Measurements from ENCODE around the gene GLRX3. TPM values are rescaled to one million over a fixed set of nuclear protein-coding genes. Genes with fewer than 3 reads are reported as not detected.

The GLRX3 gene
- polyA plus RNA-seq, 1 of the 3 experiments (the other 2 are of a cell fraction), result 93.8 TPM

DNA sequence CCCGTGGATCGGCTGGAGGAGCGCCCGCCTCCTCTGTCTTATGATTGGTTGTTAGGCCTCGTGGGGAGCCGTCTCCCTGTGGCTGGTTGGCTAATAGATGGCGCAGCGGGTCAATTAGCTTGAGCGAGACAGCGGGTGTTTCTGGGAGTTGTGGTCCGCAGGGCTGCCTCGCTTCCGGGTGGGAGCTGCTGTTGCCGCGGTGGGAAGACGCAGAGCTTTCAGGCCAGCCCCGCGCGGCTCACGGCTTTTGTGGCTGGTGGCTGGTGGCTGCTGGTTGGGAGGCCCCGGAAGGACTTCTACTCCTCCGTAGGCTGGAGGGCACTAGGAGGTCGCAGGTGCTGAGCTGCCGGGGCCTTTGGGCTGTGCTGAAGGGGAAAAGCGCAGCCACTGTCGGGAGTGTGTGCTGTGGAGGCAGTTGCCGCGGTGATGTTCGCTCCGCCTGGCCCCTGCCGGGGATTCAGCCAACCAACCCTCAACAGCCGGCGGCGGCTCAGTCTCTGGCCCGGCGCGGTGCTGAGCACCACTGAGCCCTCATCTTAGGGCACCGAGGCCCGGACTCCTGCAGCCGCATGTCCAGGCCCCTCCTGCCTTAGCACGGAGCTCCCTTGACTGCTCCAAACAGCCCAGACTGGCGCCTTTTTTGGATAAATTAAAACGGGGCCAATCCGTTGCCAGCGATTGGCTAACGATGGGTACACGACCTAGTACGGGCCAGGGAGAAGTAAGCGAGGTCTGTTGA, 24.9 kb upstream of the GLRX3 start:
- H3K27ac ChIP-seq (ENCODE audit: low read depth in 2 of 2, low read length in 1 of 2), result peak overlapping the region; percentile 93 to 95
- CTCF ChIA-PET, result interaction anchor here (0.6 to 3.7 kb wide), 11 partner anchors 10 to 1930 kb away, joined by 3 to 38 read pairs (median 4); partner anchors contain the start of gene GLRX3
- H2AFZ ChIP-seq (ENCODE audit: low read depth), result peak overlapping the region; percentile 97
- 2% methylated on average over 27 of the region's 49 CpGs for WGBS (ENCODE audit: low lambda C conversion rate)
- peak overlapping the region; percentile 76 to 95 for H3K4me3 ChIP-seq (ENCODE audit: low read depth in 2 of 2, low read length in 1 of 2)
- peaks cover 3 to 12% of the 10 kb centered on the region in 2 experiments; a peak in 1 of 4 replicates for H3K4me1 ChIP-seq (ENCODE audit: control insufficient read depth in 1 of 2, insufficient read depth in 2 of 2, low read depth in 1 of 2, low read length in 1 of 2)
- H3K79me2 ChIP-seq (ENCODE audit: insufficient read depth), result peaks cover 13% of the 10 kb centered on the region
- peak overlapping the region; percentile 89 for H3K9ac ChIP-seq
- no peaks in the 10 kb centered on the region for H4K20me1 ChIP-seq (ENCODE audit: insufficient read depth)
- H3K9me3 ChIP-seq, result no peaks in the 10 kb centered on the region
- H3K9me2 ChIP-seq, result no peaks in the 10 kb centered on the region
- no peaks in the 10 kb centered on the region for H3K27me3 ChIP-seq (ENCODE audit: insufficient read depth)
- POLR2A ChIA-PET, result interaction anchor here (1.3 to 2.7 kb wide), 5 partner anchors 9 to 26 kb away, joined by 4 to 49 read pairs (median 9); partner anchors contain the start of gene GLRX3
- peaks cover 7% of the 10 kb centered on the region for H3F3A ChIP-seq (replicated peaks; ENCODE audit: insufficient read depth)
- H3K36me3 ChIP-seq (replicated peaks in 1 of 2; ENCODE audit: control insufficient read depth in 1 of 2, insufficient read depth in 2 of 2, low read length in 1 of 2), result no peaks in the 10 kb centered on the region
- H3K4me2 ChIP-seq, result peak overlapping the region; percentile 96
- peak; percentile 93 for DNase-seq
- TF ChIP-seq NFIC (IDR thresholded peaks at IDR 0.05; ENCODE audit: borderline replicate concordance) (no peak), FOXJ3 (CRISPR knock-in tag; IDR thresholded peaks at IDR 0.05) (no peak), EP300 (IDR thresholded peaks at IDR 0.05; ENCODE audit: borderline replicate concordance in 1 of 2, low read depth in 1 of 2, low read length in 1 of 2) (no peak), ELF1 (IDR thresholded peaks at IDR 0.05) (peak; percentile 99), FOXM1 (IDR thresholded peaks at IDR 0.05; ENCODE audit: low read depth) (no peak), FOSL2 (IDR thresholded peaks at IDR 0.05; ENCODE audit: borderline replicate concordance, low read depth) (no peak), NRF1 (IDR thresholded peaks at IDR 0.05; ENCODE audit: low read depth, low read length) (no peak), TAF1 (IDR thresholded peaks at IDR 0.05; ENCODE audit: borderline replicate concordance, low read depth, low read length) (peak; percentile 52; the same call in 1 of the 2 replicates), RAD21 (IDR thresholded peaks at IDR 0.05; ENCODE audit: low read length) (no peak), POLR2AphosphoS5 (IDR thresholded peaks at IDR 0.05; ENCODE audit: low read depth, low read length) (peak; percentile 51; the same call in 1 of the 2 replicates), RXRA (IDR thresholded peaks at IDR 0.05; ENCODE audit: borderline replicate concordance, low read depth) (no peak), CHD2 (IDR thresholded peaks at IDR 0.05; ENCODE audit: low read length, partially characterized antibody) (peak; percentile 55), EZH2phosphoT487 (IDR thresholded peaks at IDR 0.05; ENCODE audit: borderline replicate concordance, low read depth) (no peak), SMC3 (IDR thresholded peaks at IDR 0.05; ENCODE audit: low read depth, low read length) (no peak), GATA2 (CRISPR knock-in tag; IDR thresholded peaks at IDR 0.05) (no peak), MXI1 (IDR thresholded peaks at IDR 0.05; ENCODE audit: low read depth, low read length) (peak; percentile 39; the same call in 1 of the 2 replicates)
- TF ChIP-seq, protein P1, sequence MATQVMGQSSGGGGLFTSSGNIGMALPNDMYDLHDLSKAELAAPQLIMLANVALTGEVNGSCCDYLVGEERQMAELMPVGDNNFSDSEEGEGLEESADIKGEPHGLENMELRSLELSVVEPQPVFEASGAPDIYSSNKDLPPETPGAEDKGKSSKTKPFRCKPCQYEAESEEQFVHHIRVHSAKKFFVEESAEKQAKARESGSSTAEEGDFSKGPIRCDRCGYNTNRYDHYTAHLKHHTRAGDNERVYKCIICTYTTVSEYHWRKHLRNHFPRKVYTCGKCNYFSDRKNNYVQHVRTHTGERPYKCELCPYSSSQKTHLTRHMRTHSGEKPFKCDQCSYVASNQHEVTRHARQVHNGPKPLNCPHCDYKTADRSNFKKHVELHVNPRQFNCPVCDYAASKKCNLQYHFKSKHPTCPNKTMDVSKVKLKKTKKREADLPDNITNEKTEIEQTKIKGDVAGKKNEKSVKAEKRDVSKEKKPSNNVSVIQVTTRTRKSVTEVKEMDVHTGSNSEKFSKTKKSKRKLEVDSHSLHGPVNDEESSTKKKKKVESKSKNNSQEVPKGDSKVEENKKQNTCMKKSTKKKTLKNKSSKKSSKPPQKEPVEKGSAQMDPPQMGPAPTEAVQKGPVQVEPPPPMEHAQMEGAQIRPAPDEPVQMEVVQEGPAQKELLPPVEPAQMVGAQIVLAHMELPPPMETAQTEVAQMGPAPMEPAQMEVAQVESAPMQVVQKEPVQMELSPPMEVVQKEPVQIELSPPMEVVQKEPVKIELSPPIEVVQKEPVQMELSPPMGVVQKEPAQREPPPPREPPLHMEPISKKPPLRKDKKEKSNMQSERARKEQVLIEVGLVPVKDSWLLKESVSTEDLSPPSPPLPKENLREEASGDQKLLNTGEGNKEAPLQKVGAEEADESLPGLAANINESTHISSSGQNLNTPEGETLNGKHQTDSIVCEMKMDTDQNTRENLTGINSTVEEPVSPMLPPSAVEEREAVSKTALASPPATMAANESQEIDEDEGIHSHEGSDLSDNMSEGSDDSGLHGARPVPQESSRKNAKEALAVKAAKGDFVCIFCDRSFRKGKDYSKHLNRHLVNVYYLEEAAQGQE (IDR thresholded peaks at IDR 0.05; ENCODE audit: low read depth, low read length), result no peak
- TF ChIP-seq, protein P2, sequence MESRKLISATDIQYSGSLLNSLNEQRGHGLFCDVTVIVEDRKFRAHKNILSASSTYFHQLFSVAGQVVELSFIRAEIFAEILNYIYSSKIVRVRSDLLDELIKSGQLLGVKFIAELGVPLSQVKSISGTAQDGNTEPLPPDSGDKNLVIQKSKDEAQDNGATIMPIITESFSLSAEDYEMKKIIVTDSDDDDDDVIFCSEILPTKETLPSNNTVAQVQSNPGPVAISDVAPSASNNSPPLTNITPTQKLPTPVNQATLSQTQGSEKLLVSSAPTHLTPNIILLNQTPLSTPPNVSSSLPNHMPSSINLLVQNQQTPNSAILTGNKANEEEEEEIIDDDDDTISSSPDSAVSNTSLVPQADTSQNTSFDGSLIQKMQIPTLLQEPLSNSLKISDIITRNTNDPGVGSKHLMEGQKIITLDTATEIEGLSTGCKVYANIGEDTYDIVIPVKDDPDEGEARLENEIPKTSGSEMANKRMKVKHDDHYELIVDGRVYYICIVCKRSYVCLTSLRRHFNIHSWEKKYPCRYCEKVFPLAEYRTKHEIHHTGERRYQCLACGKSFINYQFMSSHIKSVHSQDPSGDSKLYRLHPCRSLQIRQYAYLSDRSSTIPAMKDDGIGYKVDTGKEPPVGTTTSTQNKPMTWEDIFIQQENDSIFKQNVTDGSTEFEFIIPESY (IDR thresholded peaks at IDR 0.05; ENCODE audit: borderline replicate concordance, low read depth), result peak; percentile 42; the same call in 1 of the 2 replicates
- TF ChIP-seq, protein P3, sequence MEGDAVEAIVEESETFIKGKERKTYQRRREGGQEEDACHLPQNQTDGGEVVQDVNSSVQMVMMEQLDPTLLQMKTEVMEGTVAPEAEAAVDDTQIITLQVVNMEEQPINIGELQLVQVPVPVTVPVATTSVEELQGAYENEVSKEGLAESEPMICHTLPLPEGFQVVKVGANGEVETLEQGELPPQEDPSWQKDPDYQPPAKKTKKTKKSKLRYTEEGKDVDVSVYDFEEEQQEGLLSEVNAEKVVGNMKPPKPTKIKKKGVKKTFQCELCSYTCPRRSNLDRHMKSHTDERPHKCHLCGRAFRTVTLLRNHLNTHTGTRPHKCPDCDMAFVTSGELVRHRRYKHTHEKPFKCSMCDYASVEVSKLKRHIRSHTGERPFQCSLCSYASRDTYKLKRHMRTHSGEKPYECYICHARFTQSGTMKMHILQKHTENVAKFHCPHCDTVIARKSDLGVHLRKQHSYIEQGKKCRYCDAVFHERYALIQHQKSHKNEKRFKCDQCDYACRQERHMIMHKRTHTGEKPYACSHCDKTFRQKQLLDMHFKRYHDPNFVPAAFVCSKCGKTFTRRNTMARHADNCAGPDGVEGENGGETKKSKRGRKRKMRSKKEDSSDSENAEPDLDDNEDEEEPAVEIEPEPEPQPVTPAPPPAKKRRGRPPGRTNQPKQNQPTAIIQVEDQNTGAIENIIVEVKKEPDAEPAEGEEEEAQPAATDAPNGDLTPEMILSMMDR (IDR thresholded peaks at IDR 0.05), result no peak
- TF ChIP-seq, protein P4, sequence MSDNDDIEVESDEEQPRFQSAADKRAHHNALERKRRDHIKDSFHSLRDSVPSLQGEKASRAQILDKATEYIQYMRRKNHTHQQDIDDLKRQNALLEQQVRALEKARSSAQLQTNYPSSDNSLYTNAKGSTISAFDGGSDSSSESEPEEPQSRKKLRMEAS (IDR thresholded peaks at IDR 0.05; ENCODE audit: low read depth), result peak; percentile 30
- TF ChIP-seq, protein P5, sequence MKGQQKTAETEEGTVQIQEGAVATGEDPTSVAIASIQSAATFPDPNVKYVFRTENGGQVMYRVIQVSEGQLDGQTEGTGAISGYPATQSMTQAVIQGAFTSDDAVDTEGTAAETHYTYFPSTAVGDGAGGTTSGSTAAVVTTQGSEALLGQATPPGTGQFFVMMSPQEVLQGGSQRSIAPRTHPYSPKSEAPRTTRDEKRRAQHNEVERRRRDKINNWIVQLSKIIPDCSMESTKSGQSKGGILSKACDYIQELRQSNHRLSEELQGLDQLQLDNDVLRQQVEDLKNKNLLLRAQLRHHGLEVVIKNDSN (IDR thresholded peaks at IDR 0.05; ENCODE audit: borderline replicate concordance, low read depth), result no peak
- TF ChIP-seq, protein P6, sequence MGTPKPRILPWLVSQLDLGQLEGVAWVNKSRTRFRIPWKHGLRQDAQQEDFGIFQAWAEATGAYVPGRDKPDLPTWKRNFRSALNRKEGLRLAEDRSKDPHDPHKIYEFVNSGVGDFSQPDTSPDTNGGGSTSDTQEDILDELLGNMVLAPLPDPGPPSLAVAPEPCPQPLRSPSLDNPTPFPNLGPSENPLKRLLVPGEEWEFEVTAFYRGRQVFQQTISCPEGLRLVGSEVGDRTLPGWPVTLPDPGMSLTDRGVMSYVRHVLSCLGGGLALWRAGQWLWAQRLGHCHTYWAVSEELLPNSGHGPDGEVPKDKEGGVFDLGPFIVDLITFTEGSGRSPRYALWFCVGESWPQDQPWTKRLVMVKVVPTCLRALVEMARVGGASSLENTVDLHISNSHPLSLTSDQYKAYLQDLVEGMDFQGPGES (IDR thresholded peaks at IDR 0.05; ENCODE audit: low read depth, low read length), result peak; percentile 83
